ENCODE data around the gene ARAP3.

ARAP3 gene

DNA sequence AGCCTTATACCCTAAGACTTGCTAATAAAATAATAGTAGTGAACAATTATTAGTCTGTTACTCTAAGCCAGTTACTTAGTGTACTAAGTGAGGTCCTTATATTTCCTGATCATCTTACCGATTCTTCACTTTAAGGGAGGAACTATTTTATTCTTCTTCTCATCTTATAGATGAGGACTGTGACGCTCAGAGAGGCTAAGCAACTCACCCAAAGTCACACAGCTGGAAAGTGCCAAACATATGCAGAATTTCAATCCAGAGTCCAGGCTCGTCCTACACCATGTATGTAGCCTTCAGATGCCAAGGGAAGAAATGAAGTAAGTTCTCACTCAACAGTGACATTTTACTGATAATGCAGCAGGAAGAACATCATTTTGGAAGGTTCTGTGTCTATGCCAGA lies 34.4 kb upstream of the ARAP3 start:
- TF ChIP-seq, protein P1, sequence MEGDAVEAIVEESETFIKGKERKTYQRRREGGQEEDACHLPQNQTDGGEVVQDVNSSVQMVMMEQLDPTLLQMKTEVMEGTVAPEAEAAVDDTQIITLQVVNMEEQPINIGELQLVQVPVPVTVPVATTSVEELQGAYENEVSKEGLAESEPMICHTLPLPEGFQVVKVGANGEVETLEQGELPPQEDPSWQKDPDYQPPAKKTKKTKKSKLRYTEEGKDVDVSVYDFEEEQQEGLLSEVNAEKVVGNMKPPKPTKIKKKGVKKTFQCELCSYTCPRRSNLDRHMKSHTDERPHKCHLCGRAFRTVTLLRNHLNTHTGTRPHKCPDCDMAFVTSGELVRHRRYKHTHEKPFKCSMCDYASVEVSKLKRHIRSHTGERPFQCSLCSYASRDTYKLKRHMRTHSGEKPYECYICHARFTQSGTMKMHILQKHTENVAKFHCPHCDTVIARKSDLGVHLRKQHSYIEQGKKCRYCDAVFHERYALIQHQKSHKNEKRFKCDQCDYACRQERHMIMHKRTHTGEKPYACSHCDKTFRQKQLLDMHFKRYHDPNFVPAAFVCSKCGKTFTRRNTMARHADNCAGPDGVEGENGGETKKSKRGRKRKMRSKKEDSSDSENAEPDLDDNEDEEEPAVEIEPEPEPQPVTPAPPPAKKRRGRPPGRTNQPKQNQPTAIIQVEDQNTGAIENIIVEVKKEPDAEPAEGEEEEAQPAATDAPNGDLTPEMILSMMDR (conservative IDR thresholded peaks at IDR 0.05; ENCODE audit: low read depth), result no peak
- CTCF ChIA-PET, result interaction anchor here (0.6 to 1.1 kb wide), 2 partner anchors 244 to 1688 kb away, joined by 3 to 5 read pairs; no protein-coding TSS in a partner anchor

GRCh38 chr5:141716009-141716408 lies 34.0 kb upstream of the ARAP3 start:
- TF ChIP-seq, protein P1 (conservative IDR thresholded peaks at IDR 0.05; ENCODE audit: low read depth), result no peak
- POLR2A ChIA-PET (ENCODE audit: low non-redundant PET), result interaction anchor here (0.5 kb wide), 1 partner anchor 41 kb away, joined by 4 read pairs; no protein-coding TSS in a partner anchor
- peak overlapping the region; percentile 75 for H3K27ac ChIP-seq
- peak; percentile 83 for DNase-seq (ENCODE audit: low spot score)
- CTCF ChIA-PET, result interaction anchor here (0.6 to 3.8 kb wide), 4 partner anchors 31 to 244 kb away, joined by 3 to 23 read pairs (median 5); no protein-coding TSS in a partner anchor

More for the DNA sequence above, 34.4 kb upstream of the ARAP3 start:
- DNase-seq (ENCODE audit: low spot score), result no peak
- POLR2A ChIA-PET (ENCODE audit: low non-redundant PET), result interaction anchor here (0.5 kb wide), 1 partner anchor 41 kb away, joined by 4 read pairs; no protein-coding TSS in a partner anchor
- H3K27ac ChIP-seq, result peak overlapping the region; percentile 75; the same call in 1 of the 2 replicates

GRCh38 chr5:141715346-141715905 lies 33.4 kb upstream of the ARAP3 start:
- no peak for DNase-seq (ENCODE audit: low spot score)
- CTCF ChIA-PET, result interaction anchor here (0.6 to 3.8 kb wide), 4 partner anchors 30 to 245 kb away, joined by 3 to 23 read pairs (median 5); no protein-coding TSS in a partner anchor
- H3K27ac ChIP-seq, result peak overlapping the region; percentile 75
- TF ChIP-seq, protein P1 (conservative IDR thresholded peaks at IDR 0.05; ENCODE audit: low read depth), result no peak
- POLR2A ChIA-PET (ENCODE audit: low non-redundant PET), result no interaction called here

- H3K27ac ChIP-seq, result peak overlapping the region; percentile 82
- ChIA-PET POLR2A (ENCODE audit: low non-redundant PET) (no interaction called here), CTCF (interaction anchor here (0.7 to 3.8 kb wide), 6 partner anchors 13 to 835 kb away, joined by 3 to 23 read pairs (median 5); no protein-coding TSS in a partner anchor)
Observed at GRCh38 chr5:141714542-141715310, 32.7 kb upstream of the ARAP3 start.

GRCh38 chr5:141713616-141714309 lies 31.7 kb upstream of the ARAP3 start:
- POLR2A ChIA-PET (ENCODE audit: low non-redundant PET), result no interaction called here
- H3K27ac ChIP-seq, result peak overlapping the region; percentile 82
- CTCF ChIA-PET, result interaction anchor here (0.6 to 3.8 kb wide), 8 partner anchors 12 to 853 kb away, joined by 3 to 23 read pairs (median 3); no protein-coding TSS in a partner anchor
- TF ChIP-seq, protein P1 (conservative IDR thresholded peaks at IDR 0.05; ENCODE audit: low read depth), result no peak
- DNase-seq (ENCODE audit: low spot score), result peak; percentile 93

More at GRCh38 chr5:141714542-141715310, 32.7 kb upstream of the ARAP3 start:
- DNase-seq (ENCODE audit: low spot score), result peak; percentile 54
- TF ChIP-seq, protein P1 (conservative IDR thresholded peaks at IDR 0.05; ENCODE audit: low read depth), result no peak

GRCh38 chr5:141711687-141712086 lies 29.7 kb upstream of the ARAP3 start:
- TF ChIP-seq, protein P1 (conservative IDR thresholded peaks at IDR 0.05; ENCODE audit: low read depth), result no peak
- ChIA-PET CTCF (interaction anchor here (0.6 to 2.7 kb wide), 2 partner anchors 9 to 43 kb away, joined by 3 to 11 read pairs; no protein-coding TSS in a partner anchor), POLR2A (ENCODE audit: low non-redundant PET) (no interaction called here)
- H3K27ac ChIP-seq, result no peak overlapping the region
- no peak for DNase-seq (ENCODE audit: low spot score)

All from RWPE1 (cell line).